ENCODE measurements around the gene IQSEC2.

Gene IQSEC2

GRCh38 chrX:53305219-53305995 is 24.0 kb upstream of the IQSEC2 start:
- DNase-seq (ENCODE audit: low read depth), result no peak
- no peak overlapping the region for H3K4me3 ChIP-seq (replicated peaks; ENCODE audit: low read depth, low read length)
- TF ChIP-seq CTCF (IDR thresholded peaks at IDR 0.05; ENCODE audit: low read length, missing control alignments), result no peak

- no peak for TF ChIP-seq CTCF (IDR thresholded peaks at IDR 0.05; ENCODE audit: low read length, missing control alignments)
- H3K4me3 ChIP-seq (replicated peaks; ENCODE audit: low read depth, low read length), result no peak overlapping the region
- DNase-seq (ENCODE audit: low read depth), result no peak
Observed at GRCh38 chrX:53303195-53303594, 21.8 kb upstream of the IQSEC2 start.

GRCh38 chrX:53300157-53300556 is 18.8 kb upstream of the IQSEC2 start:
- H3K4me3 ChIP-seq (replicated peaks; ENCODE audit: low read depth, low read length), result no peak overlapping the region
- no peak for TF ChIP-seq CTCF (IDR thresholded peaks at IDR 0.05; ENCODE audit: low read length, missing control alignments)
- DNase-seq (ENCODE audit: low read depth), result no peak

- TF ChIP-seq CTCF (IDR thresholded peaks at IDR 0.05; ENCODE audit: low read length, missing control alignments), result peak; percentile 17
- DNase-seq (ENCODE audit: low read depth), result no peak
Observed at GRCh38 chrX:53294024-53294648, 12.8 kb upstream of the IQSEC2 start.

GRCh38 chrX:53291596-53291995 is 10.2 kb upstream of the IQSEC2 start:
- no peak for TF ChIP-seq CTCF (IDR thresholded peaks at IDR 0.05; ENCODE audit: low read length, missing control alignments)
- H3K4me3 ChIP-seq (replicated peaks; ENCODE audit: low read depth, low read length), result no peak overlapping the region
- no peak for DNase-seq (ENCODE audit: low read depth)

More at GRCh38 chrX:53294024-53294648, 12.8 kb upstream of the IQSEC2 start:
- H3K4me3 ChIP-seq (replicated peaks; ENCODE audit: low read depth, low read length), result no peak overlapping the region

GRCh38 chrX:53290441-53291041 is 9.2 kb upstream of the IQSEC2 start:
- H3K4me3 ChIP-seq (replicated peaks; ENCODE audit: low read depth, low read length), result no peak overlapping the region
- DNase-seq (ENCODE audit: low read depth), result no peak
- no peak for TF ChIP-seq CTCF (IDR thresholded peaks at IDR 0.05; ENCODE audit: low read length, missing control alignments)
